PC-9 (cell line): ENCODE data around the gene NMD3.

Source experiments
- CTCF ChIP-seq: fragments of 200-600 bp; sonication (generic); conservative IDR thresholded peaks from 2 replicates; pipeline ENCODE4 v1.6.1; 2017; ENCODE audit warnings: mixed run types, antibody characterized with exemption, mild to moderate bottlenecking, moderate library complexity
- EZH2 ChIP-seq: fragments of 200-600 bp; sonication (generic); IDR thresholded peaks from 2 replicates; pipeline ENCODE4 v1.8.0; 2017; ENCODE audit warnings: antibody characterized with exemption, low read depth

GRCh38 chr3:161271646-161272045 is 50.5 kb downstream of the NMD3 start:
- no peak for TF ChIP-seq CTCF
- no peak for TF ChIP-seq EZH2
